Keratinocyte (primary cell): ENCODE results near the gene PTPRR.

ENCODE experiments used
- EZH2 ChIP-seq: IDR thresholded peaks from one replicate; pipeline ENCODE4 v1.6.1; 2012; ENCODE audit warnings: inconsistent platforms, mild to moderate bottlenecking, low read length, moderate library complexity
- TF ChIP-seq, protein P1 (sequence below), 3 experiments: IDR thresholded peaks in 1 of 3; conservative IDR thresholded peaks in 1 of 3; optimal IDR thresholded peaks in 1 of 3; 2 replicates in 2 of 3; 3 replicates in 1 of 3; pipeline versions ENCODE3 to v1.5.1; 2011; ENCODE audit warnings: low read length in 3 of 3, mild to moderate bottlenecking in 3 of 3, moderate library complexity in 2 of 3, control low read depth in 1 of 3, inconsistent platforms in 1 of 3; ENCODE audit not compliant: insufficient read depth in 2 of 3; ENCODE audit errors: extremely low read depth in 1 of 3

GRCh38 chr12:70895956-70896355, 24.6 kb downstream of the PTPRR start:
- TF ChIP-seq, protein P1, sequence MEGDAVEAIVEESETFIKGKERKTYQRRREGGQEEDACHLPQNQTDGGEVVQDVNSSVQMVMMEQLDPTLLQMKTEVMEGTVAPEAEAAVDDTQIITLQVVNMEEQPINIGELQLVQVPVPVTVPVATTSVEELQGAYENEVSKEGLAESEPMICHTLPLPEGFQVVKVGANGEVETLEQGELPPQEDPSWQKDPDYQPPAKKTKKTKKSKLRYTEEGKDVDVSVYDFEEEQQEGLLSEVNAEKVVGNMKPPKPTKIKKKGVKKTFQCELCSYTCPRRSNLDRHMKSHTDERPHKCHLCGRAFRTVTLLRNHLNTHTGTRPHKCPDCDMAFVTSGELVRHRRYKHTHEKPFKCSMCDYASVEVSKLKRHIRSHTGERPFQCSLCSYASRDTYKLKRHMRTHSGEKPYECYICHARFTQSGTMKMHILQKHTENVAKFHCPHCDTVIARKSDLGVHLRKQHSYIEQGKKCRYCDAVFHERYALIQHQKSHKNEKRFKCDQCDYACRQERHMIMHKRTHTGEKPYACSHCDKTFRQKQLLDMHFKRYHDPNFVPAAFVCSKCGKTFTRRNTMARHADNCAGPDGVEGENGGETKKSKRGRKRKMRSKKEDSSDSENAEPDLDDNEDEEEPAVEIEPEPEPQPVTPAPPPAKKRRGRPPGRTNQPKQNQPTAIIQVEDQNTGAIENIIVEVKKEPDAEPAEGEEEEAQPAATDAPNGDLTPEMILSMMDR (optimal IDR thresholded peaks at IDR 0.05 in 1 of 3, IDR thresholded peaks at IDR 0.05 in 1 of 3, conservative IDR thresholded peaks at IDR 0.05 in 1 of 3; ENCODE audit: extremely low read depth in 1 of 3, insufficient read depth in 2 of 3, low read length in 3 of 3): no peak
- no peak for TF ChIP-seq EZH2
